ENCODE results near the gene OXA1L. TPM values are rescaled to one million over a fixed set of nuclear protein-coding genes. Genes with fewer than 3 reads are reported as not detected.

The OXA1L gene
- total RNA-seq, 6 experiments from 2014 or later = 87.1 to 108 (median 92.9) TPM

GRCh38 chr14:22778084-22778483 lies 11.6 kb downstream of the OXA1L start:
- H3K4me3 Mint-ChIP-seq = no peak overlapping the region
- H3K27me3 Mint-ChIP-seq (ENCODE audit: insufficient read depth) = no peaks in the 10 kb centered on the region
- H3K27ac Mint-ChIP-seq = peak overlapping the region; percentile 20; the same call in 1 of the 2 replicates
- no peak for TF ChIP-seq CTCF (IDR thresholded peaks at IDR 0.05)
- peaks cover 4% of the 10 kb centered on the region; the same call in 1 of the 2 replicates for H3K36me3 Mint-ChIP-seq (ENCODE audit: low read depth)
- H3K9me3 Mint-ChIP-seq = no peaks in the 10 kb centered on the region
- peaks cover 20% of the 10 kb centered on the region for H3K4me1 Mint-ChIP-seq (ENCODE audit: low read depth)
- no peak for DNase-seq

- Mint-ChIP-seq H3K9me3 (no peaks in the 10 kb centered on the region), H3K4me1 (ENCODE audit: low read depth) (peaks cover 20% of the 10 kb centered on the region), H3K27me3 (ENCODE audit: insufficient read depth) (no peaks in the 10 kb centered on the region), H3K36me3 (ENCODE audit: low read depth) (no peaks in the 10 kb centered on the region), H3K4me3 (no peak overlapping the region), H3K27ac (peak overlapping the region; percentile 42; the same call in 1 of the 2 replicates)
- TF ChIP-seq CTCF (IDR thresholded peaks at IDR 0.05) = no peak
- no peak for DNase-seq
These were observed 13.7 kb downstream of the OXA1L start for GRCh38 chr14:22780105-22780679.

- H3K27ac Mint-ChIP-seq = peak overlapping the region; percentile 80; the same call in 1 of the 2 replicates
- H3K9me3 Mint-ChIP-seq = no peaks in the 10 kb centered on the region
These were observed 14.4 kb downstream of the OXA1L start for GRCh38 chr14:22780941-22781300.

GRCh38 chr14:22781301-22781991 lies 15.0 kb downstream of the OXA1L start:
- peaks cover 20% of the 10 kb centered on the region for H3K4me1 Mint-ChIP-seq (ENCODE audit: low read depth)
- H3K36me3 Mint-ChIP-seq (ENCODE audit: low read depth) = no peaks in the 10 kb centered on the region
- DNase-seq = peak; percentile 59
- no peaks in the 10 kb centered on the region for H3K27me3 Mint-ChIP-seq (ENCODE audit: insufficient read depth)
- H3K9me3 Mint-ChIP-seq = no peaks in the 10 kb centered on the region
- H3K4me3 Mint-ChIP-seq = no peak overlapping the region
- H3K27ac Mint-ChIP-seq = peak overlapping the region; percentile 80
- TF ChIP-seq CTCF (IDR thresholded peaks at IDR 0.05) = no peak

More at GRCh38 chr14:22780941-22781300, 14.4 kb downstream of the OXA1L start:
- no peak for TF ChIP-seq CTCF (IDR thresholded peaks at IDR 0.05)
- peaks cover 20% of the 10 kb centered on the region for H3K4me1 Mint-ChIP-seq (ENCODE audit: low read depth)
- H3K27me3 Mint-ChIP-seq (ENCODE audit: insufficient read depth) = no peaks in the 10 kb centered on the region
- DNase-seq = no peak
- no peak overlapping the region for H3K4me3 Mint-ChIP-seq
- H3K36me3 Mint-ChIP-seq (ENCODE audit: low read depth) = no peaks in the 10 kb centered on the region

- no peaks in the 10 kb centered on the region for H3K36me3 Mint-ChIP-seq (ENCODE audit: low read depth)
- no peak overlapping the region for H3K27ac Mint-ChIP-seq
- H3K4me3 Mint-ChIP-seq = no peak overlapping the region
- H3K27me3 Mint-ChIP-seq (ENCODE audit: insufficient read depth) = no peaks in the 10 kb centered on the region
- no peak for DNase-seq
- H3K9me3 Mint-ChIP-seq = no peaks in the 10 kb centered on the region
- no peak for TF ChIP-seq CTCF (IDR thresholded peaks at IDR 0.05)
- H3K4me1 Mint-ChIP-seq (ENCODE audit: low read depth) = peaks cover 19% of the 10 kb centered on the region
These were observed 20.2 kb downstream of the OXA1L start for GRCh38 chr14:22786685-22787084.
